Activated CD8-positive, alpha-beta memory T cell treated with anti-CD3 and anti-CD28 coated beads for 4 hours (primary cell): ENCODE results near the gene DIDO1.
A peak's percentile ranks its signal among the peaks of the same experiment; 100 is the strongest.
"Not testable (repeated sequence)": the region's sequence is repeated elsewhere in the genome, so short reads cannot be mapped to it uniquely, and the experiment has no call there.

Experiments used
- DNase-seq, 2 donors: peaks; one replicate each; pipeline ENCODE4 v3.0.0-alpha.2; 2020; ENCODE audit warnings: low read depth in 2 of 2

Gene DIDO1

DNA sequence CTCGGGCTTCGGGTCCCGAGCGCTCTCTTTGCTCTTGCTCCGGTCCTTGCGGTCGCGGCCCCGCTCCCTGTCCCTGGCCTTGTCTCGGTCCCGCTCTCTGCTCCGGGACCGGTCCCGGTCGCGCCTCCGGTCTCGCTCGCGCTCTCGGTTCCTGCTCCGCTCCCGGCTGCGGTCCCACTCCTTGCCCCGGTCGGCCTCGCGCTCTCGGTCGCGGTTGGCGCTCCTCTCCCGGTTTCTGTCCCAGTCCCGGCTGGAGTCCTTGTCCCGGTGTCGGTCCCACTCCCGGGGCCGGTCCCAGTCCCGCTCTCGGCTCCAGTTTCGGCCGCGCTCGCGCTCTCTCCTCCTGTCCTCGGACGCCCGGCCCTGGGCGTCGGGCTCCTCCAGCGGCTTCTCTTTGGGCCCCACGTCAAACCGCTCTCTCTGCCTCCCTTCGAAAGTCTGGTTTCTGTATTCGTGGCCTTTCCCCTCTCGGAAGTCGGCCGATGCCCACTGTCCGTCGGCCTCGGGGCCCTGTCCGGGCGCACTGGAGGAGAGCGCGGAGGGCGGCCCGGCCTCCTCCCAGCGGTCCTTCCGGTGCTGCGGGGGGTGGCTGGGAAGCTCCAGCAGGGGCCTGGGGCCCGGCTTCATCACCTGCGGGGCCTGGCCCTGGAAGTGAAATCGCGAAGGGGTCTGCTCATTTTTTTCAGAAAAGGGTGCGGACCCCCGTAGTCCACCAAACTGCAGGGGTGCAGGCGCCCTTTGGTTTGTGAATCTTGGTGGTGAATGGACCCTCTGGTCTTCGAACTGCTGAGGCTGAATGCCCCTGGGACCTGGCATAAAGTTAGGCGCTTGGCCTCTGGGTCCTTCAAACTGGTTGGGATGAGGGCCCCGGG lies 46.8 kb downstream of the DIDO1 start:
- DNase-seq = no peak

DNA sequence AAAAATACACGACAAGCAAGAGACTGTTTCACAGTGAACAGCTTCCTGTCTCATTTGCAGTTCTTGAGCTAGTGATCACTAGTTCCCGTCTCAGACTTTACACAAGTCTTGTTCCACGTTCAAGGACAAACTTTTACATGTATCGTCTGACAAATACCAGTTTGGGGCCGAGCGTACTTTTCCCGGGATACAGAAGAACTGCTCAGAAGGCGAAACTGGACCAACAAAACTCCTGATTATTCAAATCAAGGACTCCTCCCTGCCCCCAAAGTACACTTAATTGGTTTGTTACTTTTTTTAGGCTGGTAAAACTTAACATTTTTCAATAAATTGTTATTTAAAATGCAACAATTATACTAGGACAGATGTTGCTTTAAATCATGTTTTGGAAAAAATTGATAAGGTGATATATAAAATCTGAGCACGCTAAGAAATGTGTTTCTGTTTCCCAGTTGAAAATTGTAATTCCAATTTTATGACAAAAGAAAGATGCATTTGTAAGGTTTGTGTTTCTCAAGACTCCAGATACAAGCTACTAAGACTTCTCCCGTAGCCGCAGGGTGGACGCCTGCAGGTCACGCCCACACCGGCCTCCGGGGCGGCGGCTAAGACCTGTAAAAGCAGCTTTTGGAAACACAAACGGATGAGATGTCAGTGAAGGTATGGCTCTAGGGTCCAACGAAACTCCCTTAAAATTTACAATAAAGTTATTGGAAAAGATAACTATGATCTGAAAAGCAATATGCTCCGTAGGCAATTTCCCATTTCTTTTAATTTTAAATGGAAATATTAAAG lies 47.9 kb downstream of the DIDO1 start:
- no peak for DNase-seq

DNA sequence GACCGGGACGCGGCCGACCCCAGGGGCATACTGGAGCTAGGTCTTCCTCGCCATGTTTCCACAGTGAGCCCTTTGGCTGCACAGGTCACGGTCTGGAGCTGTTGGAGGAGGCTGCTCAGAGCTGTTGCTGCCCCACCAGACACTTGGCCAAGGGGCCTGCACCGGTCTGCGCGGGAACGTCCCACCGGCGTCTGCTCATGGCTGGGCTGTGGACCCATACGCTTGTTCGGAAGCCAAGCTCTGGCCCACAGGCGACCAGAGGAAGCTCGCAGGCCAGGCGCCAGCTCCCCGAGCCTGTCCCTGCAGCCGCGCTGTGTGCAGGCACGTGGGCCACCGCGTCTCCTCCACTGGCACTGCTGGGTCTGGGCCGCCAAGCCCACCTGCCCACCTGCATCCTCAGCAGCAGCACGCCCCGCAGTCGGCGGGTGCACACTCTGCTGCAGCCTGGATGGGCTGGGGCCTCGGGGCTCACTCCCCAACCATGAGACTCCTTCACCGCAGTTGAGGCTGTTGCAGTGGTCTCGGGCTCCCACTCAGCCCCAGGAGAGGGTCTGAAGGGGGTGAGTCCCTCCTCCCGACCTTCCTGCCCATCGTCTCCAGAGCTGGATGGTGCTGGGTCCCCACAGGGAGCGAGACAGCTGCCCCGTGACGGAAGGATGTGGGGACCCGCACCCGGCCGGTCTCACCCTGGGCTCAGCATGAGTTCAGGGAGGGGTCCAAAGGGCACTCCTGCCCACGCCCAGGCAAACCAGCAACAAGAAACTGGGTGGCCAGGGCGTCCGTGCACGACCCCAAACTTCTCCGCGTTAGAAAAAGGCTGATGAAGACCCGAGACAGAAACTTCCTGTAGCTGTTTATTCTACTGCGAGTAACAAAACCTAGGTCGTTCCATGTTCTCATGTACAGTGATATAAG lies 49.1 kb downstream of the DIDO1 start:
- no peak for DNase-seq

DNA sequence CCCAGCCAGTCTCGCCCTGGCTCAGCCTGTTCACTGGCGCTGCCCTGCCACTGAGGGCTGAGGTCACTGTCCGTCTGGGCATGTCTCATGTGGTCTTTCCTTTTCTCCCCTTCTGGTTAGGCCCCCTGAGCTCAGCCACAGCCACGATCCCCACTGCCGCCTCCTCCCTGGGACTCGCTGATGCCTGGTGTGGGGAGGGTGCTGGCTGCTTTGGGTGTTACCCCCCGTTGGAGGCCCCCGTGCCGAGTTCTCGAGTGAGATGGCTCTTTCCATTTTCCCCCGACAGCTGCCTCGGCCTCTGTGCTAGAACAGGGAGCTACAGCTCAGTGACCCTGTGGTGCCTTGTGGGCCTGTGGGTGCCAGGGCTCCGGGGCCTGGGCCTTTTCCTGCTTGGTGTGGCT lies 49.8 kb downstream of the DIDO1 start:
- no peak for DNase-seq

DNA sequence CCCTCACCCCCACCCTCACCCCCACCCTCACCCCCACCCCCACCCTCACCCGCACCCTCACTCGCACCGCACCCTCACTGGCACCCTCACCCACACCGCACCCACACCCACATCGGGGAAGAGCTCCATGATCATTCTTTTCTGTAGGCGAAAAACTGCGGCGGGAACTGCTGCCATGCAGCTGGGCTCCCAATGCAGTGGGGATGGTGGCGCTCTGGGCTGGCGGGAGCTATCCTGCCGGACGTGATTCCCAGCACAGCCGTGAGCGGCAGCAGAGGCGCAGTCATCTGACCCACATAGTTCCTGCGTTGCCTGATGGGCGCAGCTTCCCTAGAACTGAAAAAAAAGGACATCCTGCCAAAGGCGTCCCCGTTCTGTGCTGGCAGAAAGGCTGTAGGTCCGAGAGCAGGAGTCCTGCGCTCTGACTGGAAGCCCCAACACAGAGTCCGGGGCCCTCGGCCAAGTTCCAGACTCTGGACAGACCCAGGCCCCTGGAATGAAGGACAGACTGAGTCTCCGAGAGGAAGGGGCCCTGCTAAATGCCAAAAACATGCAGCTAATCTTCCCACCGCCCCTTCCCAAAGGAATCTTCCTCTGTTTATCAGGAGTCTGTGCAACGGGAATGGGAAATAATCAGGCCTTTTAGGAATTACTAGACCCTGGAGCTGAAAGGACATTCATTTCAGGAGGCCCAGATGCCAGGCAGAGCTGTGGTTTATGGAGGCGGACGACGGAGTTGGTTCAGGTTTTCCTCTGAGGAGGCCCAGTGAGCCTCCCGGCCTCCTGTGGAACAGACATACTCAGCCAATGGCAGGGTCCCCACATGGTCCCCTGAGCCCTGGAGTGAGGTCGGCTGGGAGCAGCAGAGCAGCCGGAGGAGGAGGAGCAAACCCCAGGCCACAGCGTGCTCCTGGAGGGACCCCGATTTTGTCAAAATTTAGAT lies 50.6 kb downstream of the DIDO1 start:
- DNase-seq = no peak

DNA sequence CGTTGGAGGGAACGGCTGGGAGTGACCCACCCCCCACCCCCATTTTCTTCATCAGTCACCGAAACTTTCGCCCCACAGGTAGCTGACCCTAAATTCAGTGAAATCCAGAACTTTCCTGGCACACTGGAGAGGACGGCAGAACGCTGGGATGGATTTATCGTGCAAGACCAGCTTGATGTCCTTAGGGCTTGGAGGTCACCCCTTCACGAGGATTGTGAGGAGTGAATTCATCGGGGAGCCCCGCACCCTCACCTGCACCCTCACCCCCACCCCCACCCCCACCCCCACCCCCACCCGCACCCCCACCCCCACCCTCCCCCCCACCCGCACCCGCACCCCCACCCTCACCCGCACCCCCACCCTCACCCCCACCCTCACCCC lies 51.4 kb downstream of the DIDO1 start:
- DNase-seq = no peak

DNA sequence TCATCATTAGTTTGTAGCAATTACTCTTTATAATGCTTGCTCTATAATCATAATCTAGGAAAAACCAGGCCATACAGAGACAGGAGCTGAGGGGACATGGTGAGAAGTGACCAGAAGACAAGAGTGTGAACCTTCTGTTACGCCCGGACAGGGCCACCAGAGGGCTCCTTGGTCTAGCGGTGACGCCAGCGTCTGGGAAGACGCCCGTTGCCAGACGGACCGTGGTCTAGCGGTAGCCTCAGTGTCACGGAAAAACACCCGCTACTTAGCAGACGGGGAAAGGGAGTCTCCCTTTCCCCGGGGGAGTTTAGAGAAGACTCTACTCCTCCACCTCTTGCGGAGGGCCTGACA lies 52.6 kb downstream of the DIDO1 start:
- not testable (repeated sequence) for DNase-seq

DNA sequence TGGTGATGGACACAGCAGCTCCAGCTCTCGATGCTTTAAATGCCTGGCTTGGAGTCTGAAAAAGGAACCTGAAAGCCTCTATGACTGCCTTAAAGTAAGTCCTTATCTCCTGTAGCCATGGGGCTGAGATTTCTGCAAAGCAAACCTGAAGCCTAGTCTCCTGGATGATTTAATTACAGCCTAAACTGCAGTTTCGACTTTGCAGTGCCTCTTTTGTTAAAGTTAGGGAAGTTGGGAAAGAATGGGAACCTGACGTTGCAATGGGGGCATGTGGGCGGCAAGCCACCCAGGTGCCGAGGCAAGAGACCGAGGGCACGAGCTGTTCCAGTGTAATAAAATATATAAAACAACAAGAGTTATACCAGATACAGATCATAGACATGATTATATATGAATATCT lies 53.0 kb downstream of the DIDO1 start:
- no peak for DNase-seq

DNA sequence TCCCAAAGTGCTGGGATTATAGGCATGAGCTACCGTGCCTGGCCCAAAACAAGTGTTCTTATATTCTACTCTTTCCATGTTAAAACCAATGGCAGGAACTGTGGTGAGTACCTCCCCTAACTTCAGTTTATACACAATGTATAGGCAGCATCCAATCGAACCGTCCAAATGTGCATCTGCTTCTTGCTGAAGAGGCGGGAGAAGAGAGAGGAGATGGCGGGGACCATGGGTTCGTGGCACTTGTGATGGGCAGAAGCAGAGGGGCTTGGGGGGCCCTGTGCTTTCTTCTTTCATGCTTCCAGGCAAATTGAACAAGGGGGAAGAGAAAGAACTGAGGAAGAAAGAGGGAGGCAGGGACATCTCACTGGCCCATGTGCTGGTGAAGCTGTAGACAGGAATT lies 53.4 kb downstream of the DIDO1 start:
- no peak for DNase-seq

DNA sequence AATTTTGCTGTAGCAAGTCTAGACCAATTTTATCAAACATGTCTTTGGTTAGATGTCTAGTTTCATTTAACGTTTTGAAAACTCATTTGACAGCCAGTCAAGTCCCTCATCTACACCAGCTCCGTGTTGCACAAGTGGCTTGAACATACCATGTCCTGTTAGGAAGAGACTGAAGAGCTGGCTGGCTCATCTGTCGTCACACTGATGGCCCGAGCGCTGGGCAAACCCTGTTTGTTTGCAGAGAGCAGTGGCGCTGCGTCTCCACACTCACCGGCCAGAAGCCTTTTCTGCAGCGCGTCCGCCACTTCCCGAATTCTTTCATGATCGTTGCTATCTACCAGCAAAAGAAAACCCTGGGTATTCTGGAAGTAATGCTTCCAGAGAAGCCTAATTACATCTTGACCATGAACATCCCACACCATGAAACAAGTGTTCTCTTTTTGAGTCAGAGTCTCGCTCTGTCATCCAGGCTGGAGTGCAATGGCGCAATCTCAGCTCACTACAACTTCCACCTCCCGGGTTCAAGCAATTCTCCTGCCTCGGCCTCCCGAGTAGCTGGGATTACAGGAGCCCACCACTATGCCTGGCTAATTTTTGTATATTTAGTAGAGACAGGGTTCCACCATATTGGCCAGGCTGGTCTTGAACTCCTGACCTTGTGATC lies 54.0 kb downstream of the DIDO1 start:
- no peak for DNase-seq

DNA sequence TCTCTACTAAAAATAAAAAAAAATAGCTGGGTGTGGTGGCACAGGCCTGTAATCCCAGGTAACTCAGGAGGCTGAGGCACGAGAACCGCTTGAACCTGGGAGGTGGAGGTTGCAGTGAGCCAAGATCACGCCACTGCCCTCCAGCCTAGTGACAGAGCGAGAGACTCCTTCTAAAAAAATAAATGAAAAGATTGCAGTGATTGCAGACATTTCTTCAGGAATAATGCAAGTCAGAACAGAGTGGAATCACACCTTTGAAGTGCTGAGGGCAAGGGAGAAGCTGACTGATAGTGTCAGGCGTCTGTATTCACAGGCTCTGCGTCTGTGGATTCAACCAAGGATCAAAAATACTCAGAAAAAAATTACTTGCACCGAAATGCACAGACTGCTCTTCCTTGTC lies 62.1 kb downstream of the DIDO1 start:
- DNase-seq = no peak

DNA sequence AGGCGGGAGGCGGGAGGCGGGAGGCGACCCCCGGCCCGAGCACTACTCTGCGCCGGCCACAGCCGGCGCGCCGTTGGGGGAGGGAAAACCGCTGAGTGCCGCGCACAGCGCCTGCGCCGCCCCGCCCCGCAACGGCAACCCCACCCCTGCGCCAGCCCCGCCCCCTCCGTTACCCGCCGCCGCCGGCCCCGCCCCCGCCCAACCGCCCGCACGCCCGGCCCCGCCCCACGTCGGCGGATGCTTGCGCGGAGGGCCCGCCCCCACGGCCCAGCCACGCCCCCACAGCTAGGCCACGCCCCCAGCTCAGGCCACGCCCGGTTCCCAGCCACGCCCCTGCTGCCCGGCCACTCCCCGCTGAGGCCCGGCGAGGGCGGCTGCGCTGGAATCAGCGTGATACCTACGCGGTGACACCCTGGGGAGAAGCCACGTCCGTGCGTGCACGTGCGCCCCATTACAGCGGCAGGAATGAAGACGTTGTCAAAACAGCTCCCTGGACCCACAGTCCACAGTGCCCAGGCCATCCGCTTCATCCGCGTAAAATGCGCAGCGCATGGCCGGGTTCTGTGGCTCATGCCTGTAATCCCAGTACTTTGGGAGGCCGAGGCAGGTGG lies 64.5 kb downstream of the DIDO1 start, which contains the start of gene TCFL5:
TSS of gene TCFL5 (minus strand) at position 97 of the 611 bp plus-strand sequence. CDS start 152 bp downstream, outside the sequence.
- DNase-seq = peak; percentile 87 to 88

DNA sequence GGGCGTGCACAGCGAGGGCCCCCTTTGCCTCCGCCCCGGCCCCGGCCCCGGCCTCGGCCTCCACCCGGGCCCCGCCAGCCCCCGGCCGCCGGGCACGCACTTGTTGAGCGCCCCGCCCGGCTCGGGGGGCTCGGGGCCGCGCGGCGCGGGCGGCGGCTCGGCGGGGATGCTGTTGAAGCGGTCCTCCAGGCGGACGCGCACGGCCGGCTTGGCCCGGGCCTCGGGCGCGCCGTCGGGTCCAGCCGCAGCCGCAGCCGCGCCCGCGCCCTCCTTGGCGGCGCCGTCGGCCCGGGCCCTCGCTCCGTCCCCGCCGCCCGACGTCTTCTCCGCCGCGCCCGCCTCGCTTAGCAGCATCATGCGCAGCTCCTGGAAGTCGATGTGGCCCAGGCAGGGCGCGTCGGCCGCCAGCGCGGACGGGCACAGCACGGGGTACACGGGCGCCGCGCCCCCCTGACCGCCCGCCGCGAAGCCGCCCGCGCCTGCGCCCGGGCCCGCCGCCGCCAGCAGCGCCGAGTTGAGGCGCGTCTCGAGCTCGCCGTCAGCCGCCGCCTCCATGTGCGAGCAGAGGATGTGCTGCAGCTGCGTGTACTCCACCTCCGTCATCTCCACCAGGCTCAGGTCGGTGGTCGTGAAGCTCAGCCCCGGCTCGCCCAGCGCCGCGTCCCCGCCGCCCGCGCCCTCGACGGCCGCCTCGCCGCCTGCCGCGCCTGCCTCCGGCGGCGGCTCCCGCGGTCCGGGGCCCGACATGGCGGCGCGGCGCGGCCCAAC lies 65.2 kb downstream of the DIDO1 start:
- no peak for DNase-seq

DNA sequence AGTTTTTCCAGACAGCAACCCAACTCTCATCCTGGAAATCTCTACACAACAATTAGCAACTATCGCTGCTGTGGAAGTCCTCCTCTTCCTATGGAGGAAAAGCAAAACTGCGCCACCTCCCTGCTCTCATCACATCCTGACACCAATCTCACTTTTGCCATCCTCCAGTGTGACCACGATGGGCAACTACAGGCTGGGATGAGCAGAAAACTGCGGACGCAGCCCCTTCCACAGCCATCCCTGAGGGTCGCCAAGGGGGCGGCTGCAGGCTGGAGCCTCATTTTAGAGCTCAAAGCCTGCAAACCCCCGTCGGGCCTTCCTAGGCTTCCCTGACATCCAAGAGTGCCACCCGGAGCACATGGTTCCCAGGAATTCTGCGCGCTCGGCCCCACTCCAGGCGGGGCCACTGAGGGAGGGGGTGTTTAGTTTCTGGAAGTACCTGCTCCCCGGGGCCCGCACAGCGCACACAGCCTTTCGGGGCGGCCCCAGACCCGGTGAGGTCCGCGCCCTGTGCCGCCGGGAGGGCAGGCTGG lies 65.8 kb downstream of the DIDO1 start:
- no peak for DNase-seq

DNA sequence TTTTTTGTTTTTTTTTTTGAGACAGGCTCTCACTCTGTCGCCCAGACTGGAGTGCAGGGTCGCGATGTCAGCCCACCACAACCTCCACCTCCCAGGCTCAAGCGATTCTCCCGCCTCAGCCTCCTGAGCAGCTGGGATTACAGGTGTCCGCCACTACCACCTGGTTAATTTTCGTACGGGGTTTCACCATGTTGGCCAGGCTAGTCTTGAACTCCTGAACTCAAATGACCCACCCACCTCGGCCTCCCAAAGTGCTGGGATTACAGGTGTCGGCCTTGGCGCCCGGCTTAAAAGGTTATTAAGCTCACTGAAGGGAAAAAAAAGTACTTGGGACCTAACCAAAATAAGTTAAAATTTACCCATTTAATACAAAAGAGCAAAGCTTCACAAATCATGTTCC lies 66.6 kb downstream of the DIDO1 start:
- DNase-seq = no peak

DNA sequence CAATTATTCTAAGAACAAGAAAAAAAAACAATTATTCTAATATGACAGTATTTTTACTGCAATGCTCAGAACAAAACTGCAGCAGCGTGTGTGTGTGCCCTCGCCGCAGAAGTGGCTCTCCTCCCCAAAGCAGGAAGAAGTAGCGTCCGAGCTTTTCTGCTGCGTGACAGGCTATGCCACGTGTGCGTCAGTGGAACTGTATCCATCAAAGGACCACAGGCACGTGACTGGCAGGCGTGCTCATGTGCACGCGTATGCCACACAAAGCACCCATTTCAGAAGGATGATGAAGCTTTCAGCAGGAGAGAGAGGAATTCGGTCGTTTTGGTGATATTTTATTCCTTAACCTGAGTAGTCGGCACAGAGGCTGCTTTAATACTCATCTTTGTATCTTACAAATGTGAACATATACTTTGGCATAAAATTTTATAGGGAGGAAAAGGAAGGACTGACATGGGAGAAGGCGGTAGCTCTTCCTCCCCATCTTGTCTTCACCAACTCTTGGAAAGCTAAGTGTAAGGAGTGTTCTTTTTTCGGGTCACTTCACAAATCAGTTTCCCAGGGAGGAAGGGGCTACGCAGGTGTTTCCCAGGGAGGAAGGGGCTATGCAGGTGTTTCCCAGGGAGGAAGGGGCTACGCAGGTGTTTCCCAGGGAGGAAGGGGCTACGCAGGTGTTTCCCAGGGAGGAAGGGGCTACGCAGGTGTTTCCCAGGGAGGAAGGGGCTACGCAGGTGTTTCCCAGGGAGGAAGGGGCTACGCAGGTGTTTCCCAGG lies 68.1 kb downstream of the DIDO1 start:
- no peak for DNase-seq

DNA sequence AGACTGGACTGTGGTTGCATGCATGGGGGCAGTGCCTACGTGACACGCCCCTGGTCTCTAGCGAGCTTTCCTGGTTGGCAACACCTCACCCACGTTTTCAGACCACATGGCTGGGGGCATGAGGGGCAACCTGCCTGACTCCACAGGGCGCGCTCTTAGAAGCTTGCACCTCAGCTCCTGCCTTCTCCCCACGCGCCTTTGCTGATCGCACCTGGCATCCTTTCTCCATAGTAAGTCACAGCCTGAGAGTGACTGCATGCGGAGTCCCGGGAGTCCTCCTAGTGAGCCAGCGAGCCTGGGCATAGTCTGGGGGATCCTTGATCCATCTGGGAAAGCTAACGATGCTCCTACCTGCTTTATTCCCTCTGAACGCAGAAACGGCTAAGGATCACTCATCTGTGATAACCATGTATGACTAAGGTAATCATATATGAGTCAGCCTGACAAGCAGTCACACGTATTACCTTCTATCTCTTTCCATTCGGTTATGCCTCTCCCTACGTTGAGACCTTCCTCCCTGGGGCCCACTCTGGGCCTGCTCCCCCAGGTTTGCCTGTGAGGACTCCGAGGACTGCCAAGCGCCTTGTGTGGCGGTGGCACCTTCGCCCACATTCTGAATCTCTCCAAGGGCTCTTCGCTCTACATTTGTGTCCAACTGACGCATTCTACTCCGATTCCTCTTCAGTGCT lies 69.2 kb downstream of the DIDO1 start:
- no peak for DNase-seq
